Retinal pigment epithelial cell (primary cell): ENCODE measurements around the gene EFCAB7.

ENCODE experiments used
- DNase-seq: peaks from one replicate; pipeline ENCODE4 v3.0.0-alpha.2; 2010; ENCODE audit warnings: low read depth
- H3K4me3 ChIP-seq: 2 replicates; pipeline ENCODE4 v1.5.1; 2011; ENCODE audit warnings: mild to moderate bottlenecking, low read length, control low read depth, moderate library complexity
- TF ChIP-seq, protein P1 (sequence below): conservative IDR thresholded peaks from 2 replicates; pipeline ENCODE4 v1.5.1; 2011; ENCODE audit warnings: low read depth, low read length, control low read depth, inconsistent platforms

Gene EFCAB7

GRCh38 chr1:63615768-63616420 lies 92.6 kb downstream of the EFCAB7 start:
- H3K4me3 ChIP-seq = no peak overlapping the region
- peak; percentile 17 for DNase-seq
- TF ChIP-seq, protein P1, sequence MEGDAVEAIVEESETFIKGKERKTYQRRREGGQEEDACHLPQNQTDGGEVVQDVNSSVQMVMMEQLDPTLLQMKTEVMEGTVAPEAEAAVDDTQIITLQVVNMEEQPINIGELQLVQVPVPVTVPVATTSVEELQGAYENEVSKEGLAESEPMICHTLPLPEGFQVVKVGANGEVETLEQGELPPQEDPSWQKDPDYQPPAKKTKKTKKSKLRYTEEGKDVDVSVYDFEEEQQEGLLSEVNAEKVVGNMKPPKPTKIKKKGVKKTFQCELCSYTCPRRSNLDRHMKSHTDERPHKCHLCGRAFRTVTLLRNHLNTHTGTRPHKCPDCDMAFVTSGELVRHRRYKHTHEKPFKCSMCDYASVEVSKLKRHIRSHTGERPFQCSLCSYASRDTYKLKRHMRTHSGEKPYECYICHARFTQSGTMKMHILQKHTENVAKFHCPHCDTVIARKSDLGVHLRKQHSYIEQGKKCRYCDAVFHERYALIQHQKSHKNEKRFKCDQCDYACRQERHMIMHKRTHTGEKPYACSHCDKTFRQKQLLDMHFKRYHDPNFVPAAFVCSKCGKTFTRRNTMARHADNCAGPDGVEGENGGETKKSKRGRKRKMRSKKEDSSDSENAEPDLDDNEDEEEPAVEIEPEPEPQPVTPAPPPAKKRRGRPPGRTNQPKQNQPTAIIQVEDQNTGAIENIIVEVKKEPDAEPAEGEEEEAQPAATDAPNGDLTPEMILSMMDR = peak; percentile 60

DNA sequence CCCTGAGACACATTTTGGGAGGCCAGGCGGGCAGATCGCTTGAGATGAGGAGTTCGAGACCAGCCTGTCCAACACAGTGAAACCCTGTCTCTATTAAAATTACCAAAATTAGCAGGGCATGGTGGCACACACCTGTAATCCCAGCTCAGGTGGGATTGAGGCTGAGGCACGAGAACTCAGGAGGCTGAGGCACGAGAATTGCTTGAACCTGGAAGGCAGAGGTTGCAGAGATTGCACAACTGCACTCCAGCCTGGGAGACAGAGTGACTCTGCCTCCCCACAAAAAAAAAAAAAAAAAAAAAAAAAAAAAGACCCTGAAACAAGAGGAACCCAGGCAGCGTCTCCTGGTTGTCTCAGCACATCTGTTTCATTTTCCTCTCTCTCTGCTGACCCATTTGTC lies 94.1 kb downstream of the EFCAB7 start:
- TF ChIP-seq, protein P1 = no peak
- no peak for DNase-seq
- H3K4me3 ChIP-seq = no peak overlapping the region

GRCh38 chr1:63618011-63618410 lies 94.7 kb downstream of the EFCAB7 start:
- DNase-seq = no peak
- TF ChIP-seq, protein P1 = no peak
- no peak overlapping the region for H3K4me3 ChIP-seq

GRCh38 chr1:63619558-63619957 lies 96.2 kb downstream of the EFCAB7 start:
- TF ChIP-seq, protein P1 = no peak
- H3K4me3 ChIP-seq = no peak overlapping the region
- no peak for DNase-seq

DNA sequence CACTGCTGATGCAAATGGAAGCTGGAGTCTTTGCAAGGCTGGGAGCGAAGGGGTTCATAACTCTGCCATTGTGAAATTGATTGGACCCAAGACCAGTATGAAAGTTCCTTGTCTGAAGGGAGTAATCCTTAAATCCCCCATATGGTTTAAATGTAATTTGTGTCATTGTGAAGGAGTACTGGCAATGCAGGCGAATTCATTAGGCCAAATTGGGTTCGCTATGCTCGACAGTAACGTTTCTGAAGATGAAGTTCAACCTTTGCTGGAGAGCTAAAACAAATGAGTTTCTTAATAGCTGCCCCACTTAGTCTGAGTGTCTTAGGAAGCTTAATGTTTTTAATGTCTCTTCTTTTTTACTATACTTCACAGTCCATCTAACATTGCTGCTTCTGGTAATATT lies 97.3 kb downstream of the EFCAB7 start:
- H3K4me3 ChIP-seq = no peak overlapping the region
- no peak for DNase-seq
- TF ChIP-seq, protein P1 = no peak

DNA sequence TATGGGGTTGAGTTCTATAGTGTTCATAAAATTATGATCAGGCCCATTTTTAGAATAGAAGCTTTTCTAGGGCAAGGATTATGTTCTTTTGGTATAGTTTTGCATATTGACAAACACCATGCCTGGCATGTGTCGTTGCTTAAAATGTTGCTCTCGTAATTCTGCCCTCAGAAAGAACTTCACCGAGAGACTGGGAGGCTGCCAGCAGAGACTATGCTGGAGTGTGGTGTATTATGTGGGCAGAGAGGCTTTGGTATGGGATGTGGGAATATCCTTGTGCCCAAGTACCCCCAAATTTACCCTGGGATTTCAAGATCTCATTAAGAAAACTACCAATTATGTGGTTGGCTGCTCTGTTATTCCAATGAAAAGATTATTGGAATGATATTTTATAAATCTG lies 97.8 kb downstream of the EFCAB7 start:
- no peak for DNase-seq
- H3K4me3 ChIP-seq = no peak overlapping the region
- TF ChIP-seq, protein P1 = no peak

- H3K4me3 ChIP-seq = no peak overlapping the region
- TF ChIP-seq, protein P1 = no peak
- DNase-seq = no peak
Observed at GRCh38 chr1:63621698-63622097, 98.4 kb downstream of the EFCAB7 start.
